ENCODE measurements around the gene LIMD2. TPM values are rescaled to one million over a fixed set of nuclear protein-coding genes. Genes with fewer than 3 reads are reported as not detected.

Gene LIMD2
- total RNA-seq, 2 donors from 2014 or later = 6.6 to 9.6 TPM

GRCh38 chr17:63686138-63686685 lies 13.7 kb downstream of the LIMD2 start:
- intact Hi-C loops (cut with DNase I) = no loop called here
- DNase-seq = no peak
- ATAC-seq = no peak

- intact Hi-C loops (cut with DNase I) = no loop called here
- ATAC-seq (peak in 1 of 2 donors; percentile 8), DNase-seq (no peak)
Observed at GRCh38 chr17:63685578-63685977, 14.3 kb downstream of the LIMD2 start.

GRCh38 chr17:63685041-63685440 lies 14.9 kb downstream of the LIMD2 start:
- ATAC-seq (peak; percentile 53 to 89), DNase-seq (no peak)
- intact Hi-C loops (cut with DNase I) = no loop called here

- ATAC-seq (no peak), DNase-seq (no peak)
- intact Hi-C loops (cut with DNase I) = no loop called here
Observed at GRCh38 chr17:63682981-63683380, 16.9 kb downstream of the LIMD2 start.

GRCh38 chr17:63682441-63682840 lies 17.5 kb downstream of the LIMD2 start:
- ATAC-seq (no peak), DNase-seq (no peak)
- intact Hi-C loops (cut with DNase I) = no loop called here

GRCh38 chr17:63681530-63681929 lies 18.4 kb downstream of the LIMD2 start:
- DNase-seq (no peak), ATAC-seq (peak in 1 of 2 donors; percentile 38)
- intact Hi-C loops (cut with DNase I) = no loop called here

- DNase-seq (no peak), ATAC-seq (no peak)
- intact Hi-C loops (cut with DNase I) = no loop called here
Observed at GRCh38 chr17:63680700-63681099, 19.2 kb downstream of the LIMD2 start.

GRCh38 chr17:63679214-63679613 lies 20.7 kb downstream of the LIMD2 start:
- ATAC-seq (no peak), DNase-seq (no peak)
- intact Hi-C loops (cut with DNase I) = no loop called here

GRCh38 chr17:63676584-63676983 lies 23.3 kb downstream of the LIMD2 start:
- intact Hi-C loops (cut with DNase I) = no loop called here
- ATAC-seq (no peak), DNase-seq (no peak)

GRCh38 chr17:63675607-63676546 lies 24.0 kb downstream of the LIMD2 start:
- ATAC-seq (peak; percentile 94 to 95), DNase-seq (peak; percentile 89)
- intact Hi-C loops (cut with DNase I) = no loop called here

- DNase-seq (no peak), ATAC-seq (peak; percentile 58 to 79)
- intact Hi-C loops (cut with DNase I) = no loop called here
Observed at GRCh38 chr17:63675231-63675606, 24.7 kb downstream of the LIMD2 start.

- intact Hi-C loops (cut with DNase I) = no loop called here
- no peak for DNase-seq
- no peak for ATAC-seq
Observed at GRCh38 chr17:63672856-63673255, 27.1 kb downstream of the LIMD2 start.

- ATAC-seq (peak; percentile 71 to 75), DNase-seq (peak; percentile 35)
- intact Hi-C loops (cut with DNase I) = no loop called here
Observed at GRCh38 chr17:63665527-63666214, 34.3 kb downstream of the LIMD2 start.

GRCh38 chr17:63659850-63660249 lies 40.1 kb downstream of the LIMD2 start:
- no peak for DNase-seq
- intact Hi-C loops (cut with DNase I) = no loop called here
- ATAC-seq = no peak

- DNase-seq (no peak), ATAC-seq (no peak)
- intact Hi-C loops (cut with DNase I) = no loop called here
Observed at GRCh38 chr17:63658366-63658765, 41.6 kb downstream of the LIMD2 start.

- intact Hi-C loops (cut with DNase I) = no loop called here
- ATAC-seq (no peak), DNase-seq (no peak)
Observed at GRCh38 chr17:63657786-63658185, 42.1 kb downstream of the LIMD2 start.

- DNase-seq (no peak), ATAC-seq (peak in 1 of 2 donors; percentile 62)
- intact Hi-C loops (cut with DNase I) = no loop called here
Observed at GRCh38 chr17:63653050-63653449, 46.9 kb downstream of the LIMD2 start.

- intact Hi-C loops (cut with DNase I) = no loop called here
- ATAC-seq (no peak), DNase-seq (no peak)
Observed at GRCh38 chr17:63652106-63652505, 47.8 kb downstream of the LIMD2 start.

- no peak for DNase-seq
- intact Hi-C loops (cut with DNase I) = no loop called here
- ATAC-seq = peak in 1 of 2 donors; percentile 22
Observed at GRCh38 chr17:63649813-63650212, 50.1 kb downstream of the LIMD2 start.

- intact Hi-C loops (cut with DNase I) = no loop called here
- DNase-seq (no peak), ATAC-seq (no peak)
Observed at GRCh38 chr17:63647936-63648335, 52.0 kb downstream of the LIMD2 start.
